GM21381 (cell line): ENCODE data around the gene PALMD.

Experiments used
- ATAC-seq: cut with Tn5 transposase; IDR thresholded peaks from one replicate; pipeline ENCODE4 v1.9.1; 2021; ENCODE audit warnings: mild to moderate bottlenecking, moderate library complexity; ENCODE audit not compliant: unreplicated experiment

Gene PALMD

GRCh38 chr1:99657213-99658030, 11.5 kb downstream of the PALMD start:
- no peak for ATAC-seq

GRCh38 chr1:99658031-99658290, 12.0 kb downstream of the PALMD start:
- no peak for ATAC-seq

- ATAC-seq: no peak
These were observed 13.9 kb downstream of the PALMD start for GRCh38 chr1:99659755-99660210.

GRCh38 chr1:99660496-99660895, 14.6 kb downstream of the PALMD start:
- no peak for ATAC-seq

- ATAC-seq: no peak
These were observed 15.9 kb downstream of the PALMD start for GRCh38 chr1:99661780-99662179.

GRCh38 chr1:99662539-99663080, 16.7 kb downstream of the PALMD start:
- no peak for ATAC-seq

GRCh38 chr1:99663501-99663900, 17.6 kb downstream of the PALMD start:
- no peak for ATAC-seq

GRCh38 chr1:99665212-99665611, 19.3 kb downstream of the PALMD start:
- no peak for ATAC-seq

- ATAC-seq: no peak
These were observed 23.5 kb downstream of the PALMD start for GRCh38 chr1:99669376-99669775.

GRCh38 chr1:99669821-99670220, 23.9 kb downstream of the PALMD start:
- no peak for ATAC-seq

GRCh38 chr1:99670583-99670982, 24.7 kb downstream of the PALMD start:
- no peak for ATAC-seq

- no peak for ATAC-seq
These were observed 26.1 kb downstream of the PALMD start for GRCh38 chr1:99672038-99672437.

- ATAC-seq: no peak
These were observed 26.8 kb downstream of the PALMD start for GRCh38 chr1:99672530-99673213.

GRCh38 chr1:99673315-99673714, 27.4 kb downstream of the PALMD start:
- no peak for ATAC-seq

- ATAC-seq: no peak
These were observed 28.5 kb downstream of the PALMD start for GRCh38 chr1:99674115-99675064.

GRCh38 chr1:99675292-99675691, 29.4 kb downstream of the PALMD start:
- no peak for ATAC-seq

GRCh38 chr1:99675994-99676393, 30.1 kb downstream of the PALMD start:
- no peak for ATAC-seq

- no peak for ATAC-seq
These were observed 31.0 kb downstream of the PALMD start for GRCh38 chr1:99676876-99677275.

GRCh38 chr1:99677416-99677815, 31.5 kb downstream of the PALMD start:
- no peak for ATAC-seq

- ATAC-seq: no peak
These were observed 34.4 kb downstream of the PALMD start for GRCh38 chr1:99680270-99680669.

GRCh38 chr1:99681583-99681982, 35.7 kb downstream of the PALMD start:
- no peak for ATAC-seq
